Measurements from ENCODE around the gene CR2.
"Not testable (repeated sequence)": the region's sequence is repeated elsewhere in the genome, so short reads cannot be mapped to it uniquely, and the experiment has no call there.

CR2 gene

GRCh38 chr1:207493212-207493611, 39.1 kb downstream of the CR2 start:
- no peak for TF ChIP-seq CTCF (IDR thresholded peaks at IDR 0.05; ENCODE audit: low read depth, low read length)
- no peak overlapping the region for H3K4me3 ChIP-seq (replicated peaks in 1 of 2; ENCODE audit: low read depth in 2 of 2, low read length in 2 of 2)
- no peak for DNase-seq (ENCODE audit: low read depth in 2 of 2)

DNA sequence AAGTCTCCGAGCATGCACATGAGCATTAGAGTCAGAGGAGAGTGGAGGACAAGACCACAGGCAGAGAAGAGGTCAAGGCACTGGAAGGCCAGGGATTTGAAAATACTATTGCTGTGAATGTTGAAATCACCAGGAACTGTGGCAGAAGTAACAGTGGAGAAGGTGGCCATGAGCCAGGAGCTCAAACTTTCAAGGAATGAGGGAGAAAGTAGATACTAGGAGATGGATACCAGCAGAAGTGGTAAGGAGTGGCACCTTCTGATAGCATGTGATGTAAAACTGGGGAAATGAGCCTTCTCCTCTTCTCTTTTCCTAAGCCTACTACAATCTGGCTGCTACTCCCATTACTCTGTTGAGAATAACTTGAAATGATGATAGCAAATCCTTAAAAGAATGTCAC, 40.0 kb downstream of the CR2 start:
- H3K4me3 ChIP-seq (replicated peaks in 1 of 2; ENCODE audit: low read depth in 2 of 2, low read length in 2 of 2): no peak overlapping the region
- DNase-seq (ENCODE audit: low read depth in 2 of 2): no peak
- no peak for TF ChIP-seq CTCF (IDR thresholded peaks at IDR 0.05; ENCODE audit: low read depth, low read length)

DNA sequence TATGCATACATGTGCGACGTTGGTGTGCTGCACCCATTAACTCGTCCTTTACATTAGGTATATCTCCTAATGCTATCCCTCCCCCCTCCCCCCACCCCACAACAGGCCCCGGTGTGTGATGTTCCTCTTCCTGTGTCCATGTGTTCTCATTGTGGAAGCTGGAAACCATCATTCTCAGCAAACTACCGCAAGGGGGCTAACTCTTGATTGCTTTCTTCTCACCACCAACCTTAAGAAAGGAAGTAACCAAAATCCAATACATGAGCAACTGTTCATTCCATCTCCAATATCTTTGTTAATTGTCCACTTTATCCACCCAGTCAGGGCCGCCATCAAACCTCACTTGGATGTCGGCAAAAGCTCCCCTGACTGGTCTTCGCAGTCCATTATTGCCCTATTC, 41.2 kb downstream of the CR2 start:
- not testable (repeated sequence) for H3K4me3 ChIP-seq (replicated peaks in 1 of 2; ENCODE audit: low read depth in 2 of 2, low read length in 2 of 2); DNase-seq (ENCODE audit: low read depth in 2 of 2)

- peak in 1 of 2 donors; percentile 6 for DNase-seq (ENCODE audit: low read depth in 2 of 2)
- H3K4me3 ChIP-seq (replicated peaks in 1 of 2; ENCODE audit: low read depth in 2 of 2, low read length in 2 of 2): peak within 1 kb of the TSS in 1 of 2 donors; percentile 6
Measured at GRCh38 chr1:207495801-207496792, 42.0 kb downstream of the CR2 start, which contains the start of gene CR1. TSS of gene CR1 (plus strand) at chr1:207496157. CDS start at chr1:207496268, 111 bp downstream.

DNA sequence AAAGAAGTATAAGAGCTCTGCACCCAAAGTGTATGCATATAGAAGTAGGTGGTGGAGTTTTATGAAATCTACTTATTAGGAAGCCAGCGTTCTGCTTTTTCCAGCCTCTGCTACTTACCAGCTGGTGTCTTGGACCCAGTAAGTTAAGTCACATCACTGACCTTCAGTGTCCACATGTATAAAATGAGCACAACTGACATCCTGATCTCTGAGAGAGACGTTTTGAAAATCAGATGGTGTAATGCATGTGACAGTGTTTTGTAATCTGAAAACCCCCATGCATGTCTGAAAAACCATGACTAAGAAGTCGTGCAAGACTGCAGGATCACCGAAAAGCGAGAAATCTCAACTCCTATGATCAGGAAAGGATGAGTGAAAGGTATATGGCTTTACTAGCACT, 43.8 kb downstream of the CR2 start:
- TF ChIP-seq CTCF (IDR thresholded peaks at IDR 0.05; ENCODE audit: low read depth, low read length): no peak
- no peak for DNase-seq (ENCODE audit: low read depth in 2 of 2)
- no peak overlapping the region for H3K4me3 ChIP-seq (replicated peaks in 1 of 2; ENCODE audit: low read depth in 2 of 2, low read length in 2 of 2)

More at GRCh38 chr1:207495801-207496792, 42.0 kb downstream of the CR2 start, which contains the start of gene CR1:
- no peak for TF ChIP-seq CTCF (IDR thresholded peaks at IDR 0.05; ENCODE audit: low read depth, low read length)

GRCh38 chr1:207499573-207499972, 45.4 kb downstream of the CR2 start:
- peak; percentile 72 for TF ChIP-seq CTCF (IDR thresholded peaks at IDR 0.05; ENCODE audit: low read depth, low read length)
- DNase-seq (ENCODE audit: low read depth in 2 of 2): peak; percentile 77
- H3K4me3 ChIP-seq (replicated peaks in 1 of 2; ENCODE audit: low read depth in 2 of 2, low read length in 2 of 2): no peak overlapping the region

- TF ChIP-seq CTCF (IDR thresholded peaks at IDR 0.05; ENCODE audit: low read depth, low read length): no peak
- no peak overlapping the region for H3K4me3 ChIP-seq (replicated peaks in 1 of 2; ENCODE audit: low read depth in 2 of 2, low read length in 2 of 2)
- no peak for DNase-seq (ENCODE audit: low read depth in 2 of 2)
Measured at GRCh38 chr1:207500306-207500705, 46.2 kb downstream of the CR2 start.

Measured in cardiac fibroblast (primary cell).